ENCODE results near the gene DUSP1. TPM values are rescaled to one million over a fixed set of nuclear protein-coding genes. Genes with fewer than 3 reads are reported as not detected.
A peak's percentile ranks its signal among the peaks of the same experiment; 100 is the strongest.

The DUSP1 gene
- total and polyA plus RNA-seq, 9 of the 15 experiments (the other 6 are each of a cell fraction or from before 2014, with no cell fraction given) = 2.1 to 14.2 (median 8.5) TPM

DNA sequence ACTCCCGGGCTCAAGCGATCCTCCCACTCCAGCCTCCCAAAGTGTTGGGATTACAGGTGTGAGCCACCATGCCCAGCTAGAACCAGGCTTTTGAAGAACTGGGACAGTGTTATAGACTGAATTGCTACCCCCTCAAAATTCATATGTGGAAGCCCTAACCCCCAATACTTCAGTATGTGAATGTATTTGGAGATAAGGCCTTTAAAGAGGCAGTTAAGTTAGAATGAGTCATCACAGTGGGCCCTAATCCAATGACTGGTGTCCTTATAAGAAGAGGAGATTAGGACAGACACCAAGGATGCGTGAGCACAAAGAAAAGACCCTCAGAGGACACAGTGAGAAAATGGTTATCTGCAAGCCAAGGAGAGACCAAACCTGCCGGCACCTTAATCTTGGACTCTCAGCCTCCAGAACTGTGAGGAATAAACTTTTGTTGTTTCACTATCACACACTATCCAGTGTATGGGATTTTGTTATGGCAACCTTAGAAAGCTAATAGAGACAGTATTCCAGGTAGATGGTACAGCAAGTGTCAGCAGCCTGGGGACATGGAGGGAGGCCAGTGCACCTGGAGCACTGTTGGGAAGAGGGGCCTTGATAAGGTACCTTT is 31.7 kb upstream of the DUSP1 start (continued):
- TF ChIP-seq, protein P1, sequence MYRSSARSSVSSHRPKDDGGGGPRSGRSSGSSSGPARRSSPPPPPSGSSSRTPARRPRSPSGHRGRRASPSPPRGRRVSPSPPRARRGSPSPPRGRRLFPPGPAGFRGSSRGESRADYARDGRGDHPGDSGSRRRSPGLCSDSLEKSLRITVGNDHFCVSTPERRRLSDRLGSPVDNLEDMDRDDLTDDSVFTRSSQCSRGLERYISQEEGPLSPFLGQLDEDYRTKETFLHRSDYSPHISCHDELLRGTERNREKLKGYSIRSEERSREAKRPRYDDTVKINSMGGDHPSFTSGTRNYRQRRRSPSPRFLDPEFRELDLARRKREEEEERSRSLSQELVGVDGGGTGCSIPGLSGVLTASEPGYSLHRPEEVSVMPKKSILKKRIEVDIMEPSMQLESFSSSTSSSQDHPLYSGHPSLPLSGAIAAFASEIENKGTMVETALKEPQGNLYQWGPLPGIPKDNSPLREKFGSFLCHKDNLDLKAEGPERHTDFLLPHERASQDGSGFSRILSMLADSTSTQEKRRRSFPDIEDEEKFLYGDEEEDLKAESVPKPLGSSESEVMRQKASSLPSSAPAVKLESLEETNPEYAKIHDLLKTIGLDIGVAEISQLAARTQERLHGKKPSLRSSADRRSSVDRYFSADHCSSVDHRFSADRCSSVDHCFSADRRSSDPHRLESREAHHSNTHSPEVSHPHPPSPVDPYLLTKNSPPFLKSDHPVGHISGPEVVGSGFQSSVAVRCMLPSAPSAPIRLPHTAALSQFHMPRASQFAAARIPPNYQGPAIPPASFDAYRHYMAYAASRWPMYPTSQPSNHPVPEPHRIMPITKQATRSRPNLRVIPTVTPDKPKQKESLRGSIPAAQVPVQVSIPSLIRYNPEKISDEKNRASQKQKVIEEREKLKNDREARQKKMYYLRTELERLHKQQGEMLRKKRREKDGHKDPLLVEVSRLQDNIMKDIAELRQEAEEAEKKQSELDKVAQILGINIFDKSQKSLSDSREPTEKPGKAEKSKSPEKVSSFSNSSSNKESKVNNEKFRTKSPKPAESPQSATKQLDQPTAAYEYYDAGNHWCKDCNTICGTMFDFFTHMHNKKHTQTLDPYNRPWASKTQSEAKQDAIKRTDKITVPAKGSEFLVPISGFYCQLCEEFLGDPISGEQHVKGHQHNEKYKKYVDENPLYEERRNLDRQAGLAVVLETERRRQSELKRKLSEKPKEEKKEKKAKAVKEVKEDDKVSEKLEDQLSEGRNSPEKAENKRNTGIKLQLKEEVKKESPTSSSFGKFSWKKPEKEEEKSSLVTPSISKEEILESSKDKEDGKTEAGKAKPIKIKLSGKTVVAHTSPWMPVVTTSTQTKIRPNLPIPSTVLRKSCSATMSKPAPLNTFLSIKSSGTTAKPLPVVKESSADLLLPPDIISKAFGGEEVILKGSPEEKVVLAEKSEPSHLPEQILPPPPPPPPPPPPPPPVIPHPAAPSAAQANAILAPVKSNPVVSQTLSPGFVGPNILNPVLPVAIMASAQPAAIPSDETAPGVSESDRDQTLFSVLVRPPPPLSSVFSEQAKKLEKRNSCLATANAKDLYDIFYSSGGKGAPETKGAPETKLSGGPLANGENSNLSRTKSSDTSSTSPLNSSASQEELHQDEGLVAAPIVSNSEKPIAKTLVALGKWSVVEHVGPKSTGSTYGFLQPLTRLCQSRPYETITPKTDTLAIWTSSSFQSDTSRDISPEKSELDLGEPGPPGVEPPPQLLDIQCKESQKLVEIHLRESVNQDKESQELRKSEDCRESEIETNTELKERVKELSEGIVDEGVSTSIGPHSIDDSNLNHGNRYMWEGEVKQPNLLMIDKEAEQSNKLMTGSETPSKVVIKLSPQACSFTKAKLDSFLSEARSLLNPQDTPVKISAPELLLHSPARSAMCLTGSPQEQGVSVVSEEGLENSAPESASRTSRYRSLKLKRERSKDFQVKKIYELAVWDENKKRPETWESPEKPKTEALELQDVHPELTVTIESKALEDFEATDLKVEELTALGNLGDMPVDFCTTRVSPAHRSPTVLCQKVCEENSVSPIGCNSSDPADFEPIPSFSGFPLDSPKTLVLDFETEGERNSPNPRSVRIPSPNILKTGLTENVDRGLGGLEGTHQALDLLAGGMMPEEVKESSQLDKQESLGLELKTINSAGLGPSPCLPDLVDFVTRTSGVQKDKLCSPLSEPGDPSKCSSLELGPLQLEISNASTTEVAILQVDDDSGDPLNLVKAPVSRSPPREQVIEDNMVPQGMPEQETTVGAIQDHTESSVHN (IDR thresholded peaks at IDR 0.05; ENCODE audit: borderline replicate concordance in 1 of 2, low read depth in 1 of 2) = no peak
- TF ChIP-seq NFIC (IDR thresholded peaks at IDR 0.05) (peak; percentile 91), CCNT2 (IDR thresholded peaks at IDR 0.05; ENCODE audit: borderline replicate concordance, extremely low read depth, insufficient read length, low read depth, low read length) (peak; percentile 46), IRF2 (CRISPR knock-in tag; IDR thresholded peaks at IDR 0.05) (no peak), HDAC3 (IDR thresholded peaks at IDR 0.05; ENCODE audit: borderline replicate concordance, partially characterized antibody) (peak; percentile 31), ZNF764 (CRISPR knock-in tag; IDR thresholded peaks at IDR 0.05; ENCODE audit: low read depth) (no peak), DACH1 (IDR thresholded peaks at IDR 0.05; ENCODE audit: partially characterized antibody) (peak; percentile 65), GATAD2A (IDR thresholded peaks at IDR 0.05) (peak; percentile 56; the same call in 1 of the 2 replicates), SMARCE1 (IDR thresholded peaks at IDR 0.05) (peak; percentile 95), MAFG (tag; conservative IDR thresholded peaks at IDR 0.05) (peak; percentile 61), FOS (IDR thresholded peaks at IDR 0.05; ENCODE audit: extremely low read depth, insufficient read length) (peak; percentile 77), CHD4 (IDR thresholded peaks at IDR 0.05; ENCODE audit: insufficient read depth, insufficient replicate concordance, low read depth, low read length, poor library complexity, severe bottlenecking) (peak; percentile 48)
- TF ChIP-seq, protein P2, sequence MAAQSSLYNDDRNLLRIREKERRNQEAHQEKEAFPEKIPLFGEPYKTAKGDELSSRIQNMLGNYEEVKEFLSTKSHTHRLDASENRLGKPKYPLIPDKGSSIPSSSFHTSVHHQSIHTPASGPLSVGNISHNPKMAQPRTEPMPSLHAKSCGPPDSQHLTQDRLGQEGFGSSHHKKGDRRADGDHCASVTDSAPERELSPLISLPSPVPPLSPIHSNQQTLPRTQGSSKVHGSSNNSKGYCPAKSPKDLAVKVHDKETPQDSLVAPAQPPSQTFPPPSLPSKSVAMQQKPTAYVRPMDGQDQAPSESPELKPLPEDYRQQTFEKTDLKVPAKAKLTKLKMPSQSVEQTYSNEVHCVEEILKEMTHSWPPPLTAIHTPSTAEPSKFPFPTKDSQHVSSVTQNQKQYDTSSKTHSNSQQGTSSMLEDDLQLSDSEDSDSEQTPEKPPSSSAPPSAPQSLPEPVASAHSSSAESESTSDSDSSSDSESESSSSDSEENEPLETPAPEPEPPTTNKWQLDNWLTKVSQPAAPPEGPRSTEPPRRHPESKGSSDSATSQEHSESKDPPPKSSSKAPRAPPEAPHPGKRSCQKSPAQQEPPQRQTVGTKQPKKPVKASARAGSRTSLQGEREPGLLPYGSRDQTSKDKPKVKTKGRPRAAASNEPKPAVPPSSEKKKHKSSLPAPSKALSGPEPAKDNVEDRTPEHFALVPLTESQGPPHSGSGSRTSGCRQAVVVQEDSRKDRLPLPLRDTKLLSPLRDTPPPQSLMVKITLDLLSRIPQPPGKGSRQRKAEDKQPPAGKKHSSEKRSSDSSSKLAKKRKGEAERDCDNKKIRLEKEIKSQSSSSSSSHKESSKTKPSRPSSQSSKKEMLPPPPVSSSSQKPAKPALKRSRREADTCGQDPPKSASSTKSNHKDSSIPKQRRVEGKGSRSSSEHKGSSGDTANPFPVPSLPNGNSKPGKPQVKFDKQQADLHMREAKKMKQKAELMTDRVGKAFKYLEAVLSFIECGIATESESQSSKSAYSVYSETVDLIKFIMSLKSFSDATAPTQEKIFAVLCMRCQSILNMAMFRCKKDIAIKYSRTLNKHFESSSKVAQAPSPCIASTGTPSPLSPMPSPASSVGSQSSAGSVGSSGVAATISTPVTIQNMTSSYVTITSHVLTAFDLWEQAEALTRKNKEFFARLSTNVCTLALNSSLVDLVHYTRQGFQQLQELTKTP (IDR thresholded peaks at IDR 0.05; ENCODE audit: low read depth in 1 of 2, partially characterized antibody in 2 of 2) = peak in 1 of 2 experiments; percentile 45
- TF ChIP-seq, protein P3, sequence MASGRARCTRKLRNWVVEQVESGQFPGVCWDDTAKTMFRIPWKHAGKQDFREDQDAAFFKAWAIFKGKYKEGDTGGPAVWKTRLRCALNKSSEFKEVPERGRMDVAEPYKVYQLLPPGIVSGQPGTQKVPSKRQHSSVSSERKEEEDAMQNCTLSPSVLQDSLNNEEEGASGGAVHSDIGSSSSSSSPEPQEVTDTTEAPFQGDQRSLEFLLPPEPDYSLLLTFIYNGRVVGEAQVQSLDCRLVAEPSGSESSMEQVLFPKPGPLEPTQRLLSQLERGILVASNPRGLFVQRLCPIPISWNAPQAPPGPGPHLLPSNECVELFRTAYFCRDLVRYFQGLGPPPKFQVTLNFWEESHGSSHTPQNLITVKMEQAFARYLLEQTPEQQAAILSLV (tag; IDR thresholded peaks at IDR 0.05) = no peak
